Fibroblast of the conjunctiva (primary cell): ENCODE measurements around the gene ZCCHC12.

ENCODE experiments used
- DNase-seq: peaks from one replicate; pipeline ENCODE4 v3.0.0-alpha.2; 2010; ENCODE audit warnings: low read depth

Gene ZCCHC12

DNA sequence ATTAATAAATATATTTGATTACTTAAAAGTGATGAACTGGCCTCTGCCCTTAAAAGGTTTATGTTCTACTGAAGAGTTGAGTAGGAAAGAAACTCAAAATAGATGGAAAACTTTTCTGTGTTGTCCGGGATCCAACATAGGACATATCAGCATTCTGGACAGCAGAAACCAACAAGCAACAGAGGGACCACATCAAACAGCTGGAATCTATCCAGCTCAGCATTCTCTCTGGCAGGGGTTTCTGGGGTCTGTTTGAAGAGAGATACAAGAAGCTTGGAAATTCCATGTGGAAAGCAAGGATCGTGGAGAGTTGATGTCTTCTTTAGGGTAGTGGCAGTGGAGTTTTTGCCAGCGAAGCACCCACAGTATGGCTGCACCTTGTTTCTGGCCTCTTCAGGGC, 43.6 kb downstream of the ZCCHC12 start:
- no peak for DNase-seq

GRCh38 chrX:118872102-118872566, 48.5 kb downstream of the ZCCHC12 start:
- DNase-seq = no peak
